Cardiac atrium fibroblast (primary cell): ENCODE measurements around the gene HBA1. TPM values are rescaled to one million over a fixed set of nuclear protein-coding genes. Genes with fewer than 3 reads are reported as not detected.

Experiments used
- total RNA-seq: library from RNA; depleted of rRNA; stranded (reverse); fragments of >200 nt; gene quantifications from 2 replicates; pipeline ENCODE4 v1.2.3, GENCODE V29; 2015

Gene HBA1
- 5.8 TPM in 1 of 2 replicates, not detected in the other for total RNA-seq

GRCh38 chr16:176477-177382 lies at the start of gene HBA1:
TSS of gene HBA1 (plus strand) at chr16:176680. CDS start at chr16:176717, 37 bp downstream.

GRCh38 chr16:152141-153128 lies 24.0 kb upstream of the HBA1 start, which contains the start of gene HBZ:
TSS of gene HBZ (plus strand) at chr16:152644. CDS start at chr16:152910, 266 bp downstream.

DNA sequence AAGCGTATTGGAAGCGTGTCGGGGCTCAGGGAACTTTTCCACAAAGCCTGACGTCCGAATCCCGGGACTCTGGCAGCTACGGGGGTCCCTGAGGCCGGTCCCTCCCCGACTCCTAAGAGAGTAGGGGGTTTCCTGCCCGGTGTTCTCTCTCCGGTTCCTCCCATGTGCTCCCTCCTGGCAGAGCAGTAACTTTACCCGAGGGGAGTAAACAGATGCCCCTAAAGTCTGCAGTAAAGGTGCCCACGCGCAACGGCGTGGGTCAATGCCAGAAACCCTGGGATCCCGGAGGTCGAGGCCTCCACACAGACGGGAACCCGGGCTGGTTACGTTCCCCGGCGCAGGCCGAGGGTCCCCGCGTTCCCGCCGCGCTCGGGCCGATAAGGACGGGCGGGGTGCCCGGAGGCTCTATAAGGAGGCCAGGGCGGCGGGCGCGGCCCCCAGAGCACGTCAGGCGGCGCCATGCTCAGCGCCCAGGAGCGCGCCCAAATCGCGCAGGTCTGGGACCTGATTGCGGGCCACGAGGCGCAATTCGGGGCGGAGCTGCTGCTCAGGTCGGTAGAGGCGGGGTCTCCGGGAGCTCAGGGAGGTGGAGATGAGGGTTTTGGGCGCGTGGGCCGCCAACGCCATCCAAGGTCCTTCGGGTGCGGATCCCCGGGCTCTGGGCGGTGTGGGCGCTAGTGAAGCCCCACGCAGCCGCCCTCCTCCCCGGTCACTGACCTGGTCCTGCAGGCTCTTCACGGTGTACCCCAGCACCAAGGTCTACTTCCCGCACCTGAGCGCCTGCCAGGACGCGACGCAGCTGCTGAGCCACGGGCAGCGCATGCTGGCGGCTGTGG lies 10.7 kb upstream of the HBA1 start, which contains the start of gene HBM:
Gene HBM (plus strand): TSS at position 440 of the 836 bp plus-strand sequence. CDS start 20 bp downstream, at position 460.

GRCh38 chr16:172374-172941 lies 4.0 kb upstream of the HBA1 start, which contains the start of gene HBA2:
TSS of gene HBA2 (plus strand) at chr16:172876. CDS start at chr16:172913, 37 bp downstream.

GRCh38 chr16:180101-180675 lies 3.7 kb downstream of the HBA1 start, which contains the start of gene HBQ1:
TSS of gene HBQ1 (plus strand) at chr16:180459. CDS start at chr16:180487, 28 bp downstream.

Other genes with a start within 250 kb of the HBA1 start
- gene POLR3K, start 123.1 kb upstream of the HBA1 start, total RNA-seq: 4.2 and 6.3 TPM in 2 replicates
- 22.5 and 26.7 TPM in 2 replicates for gene SNRNP25, start 122.9 kb upstream of the HBA1 start, total RNA-seq
- 42.1 and 50.4 TPM in 2 replicates for gene RHBDF1, start 104.0 kb upstream of the HBA1 start, total RNA-seq
- 216 and 263 TPM in 2 replicates for gene MPG, start 98.5 kb upstream of the HBA1 start, total RNA-seq
- 6.7 and 8.9 TPM in 2 replicates for gene NPRL3, start 38.0 kb upstream of the HBA1 start, total RNA-seq
- gene HBZ, start 24.0 kb upstream of the HBA1 start, total RNA-seq: not detected in 2 replicates
- not detected in 2 replicates for gene HBM, start 10.7 kb upstream of the HBA1 start, total RNA-seq
- gene HBA2, start 3.8 kb upstream of the HBA1 start, total RNA-seq: not detected in 2 replicates
- not detected in 2 replicates for gene HBQ1, start 3.8 kb downstream of the HBA1 start, total RNA-seq
- 29.8 and 30.0 TPM in 2 replicates for gene LUC7L, start 52.8 kb downstream of the HBA1 start, total RNA-seq
- gene FAM234A, start 58.1 kb downstream of the HBA1 start, total RNA-seq: 119 and 130 TPM in 2 replicates
- gene RGS11, start 99.3 kb downstream of the HBA1 start, total RNA-seq: 4.9 and 5.2 TPM in 2 replicates
- gene ARHGDIG, start 103.9 kb downstream of the HBA1 start, total RNA-seq: 2.2 and 2.3 TPM in 2 replicates
- gene PDIA2, start 106.5 kb downstream of the HBA1 start, total RNA-seq: 0.18 and 0.32 TPM in 2 replicates
- gene AXIN1, start 176.0 kb downstream of the HBA1 start, total RNA-seq: 16.2 and 21.5 TPM in 2 replicates
- 59.8 and 94.1 TPM in 2 replicates for gene MRPL28, start 193.9 kb downstream of the HBA1 start, total RNA-seq
- 40.1 and 47.3 TPM in 2 replicates for gene PGAP6, start 205.3 kb downstream of the HBA1 start, total RNA-seq
- 175 and 182 TPM in 2 replicates for gene NME4, start 220.5 kb downstream of the HBA1 start, total RNA-seq
- 9.6 and 16.8 TPM in 2 replicates for gene DECR2, start 225.2 kb downstream of the HBA1 start, total RNA-seq
- 32.1 and 33.0 TPM in 2 replicates for gene RAB11FIP3, start 249.0 kb downstream of the HBA1 start, total RNA-seq